HG03575 (cell line): ENCODE measurements around the gene CA11.

Source experiments
- ATAC-seq: cut with Tn5 transposase; IDR thresholded peaks from one replicate; pipeline ENCODE4 v1.9.1; 2021; ENCODE audit not compliant: unreplicated experiment, insufficient number of reproducible peaks, low FRiP score; ENCODE audit errors: extremely low read depth

Gene CA11

DNA sequence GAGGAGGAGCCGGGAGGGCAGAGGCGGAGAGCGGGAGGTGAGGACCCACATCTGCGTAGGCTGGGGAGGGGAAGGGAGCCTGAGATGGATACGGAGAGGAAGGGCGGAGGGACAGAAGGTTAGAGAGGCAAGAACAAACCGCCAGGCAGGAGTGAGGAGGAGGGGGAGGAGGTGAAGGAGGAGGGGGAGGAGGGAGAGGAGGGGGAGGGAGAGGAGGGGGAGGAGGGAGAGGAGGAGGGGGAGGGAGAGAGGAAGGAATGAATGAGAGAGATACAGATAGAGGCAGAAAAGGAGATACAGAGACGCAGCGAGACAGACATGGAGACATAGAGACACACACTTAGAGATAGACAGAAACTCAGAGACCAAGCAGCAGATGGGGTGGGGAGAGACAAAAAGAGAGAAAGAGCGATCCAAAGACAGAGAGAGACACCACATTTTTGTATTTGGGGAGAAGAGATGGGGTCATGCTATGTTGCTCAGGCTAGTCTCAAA, 782 bp upstream of the CA11 start:
- no peak for ATAC-seq

DNA sequence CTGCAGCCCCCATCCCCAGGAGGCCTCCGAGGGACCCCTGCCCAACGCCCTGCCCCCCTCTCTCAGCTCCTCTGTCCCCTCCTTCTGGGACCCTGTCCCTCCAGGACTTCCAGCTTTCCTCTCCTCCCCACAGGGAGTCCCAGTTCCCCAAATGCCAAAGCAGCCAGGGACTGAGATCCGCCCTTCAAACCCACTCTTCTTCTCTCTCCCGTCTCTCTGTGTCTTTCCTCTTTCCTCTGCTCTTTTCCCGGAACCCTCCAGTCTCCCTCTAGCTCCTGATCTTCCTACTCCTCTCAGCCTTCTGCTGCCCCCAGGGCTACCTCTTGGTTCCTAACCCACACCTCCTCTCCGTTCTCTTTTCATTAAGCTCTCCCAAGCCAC, 377 bp downstream of the CA11 start:
- no peak for ATAC-seq

DNA sequence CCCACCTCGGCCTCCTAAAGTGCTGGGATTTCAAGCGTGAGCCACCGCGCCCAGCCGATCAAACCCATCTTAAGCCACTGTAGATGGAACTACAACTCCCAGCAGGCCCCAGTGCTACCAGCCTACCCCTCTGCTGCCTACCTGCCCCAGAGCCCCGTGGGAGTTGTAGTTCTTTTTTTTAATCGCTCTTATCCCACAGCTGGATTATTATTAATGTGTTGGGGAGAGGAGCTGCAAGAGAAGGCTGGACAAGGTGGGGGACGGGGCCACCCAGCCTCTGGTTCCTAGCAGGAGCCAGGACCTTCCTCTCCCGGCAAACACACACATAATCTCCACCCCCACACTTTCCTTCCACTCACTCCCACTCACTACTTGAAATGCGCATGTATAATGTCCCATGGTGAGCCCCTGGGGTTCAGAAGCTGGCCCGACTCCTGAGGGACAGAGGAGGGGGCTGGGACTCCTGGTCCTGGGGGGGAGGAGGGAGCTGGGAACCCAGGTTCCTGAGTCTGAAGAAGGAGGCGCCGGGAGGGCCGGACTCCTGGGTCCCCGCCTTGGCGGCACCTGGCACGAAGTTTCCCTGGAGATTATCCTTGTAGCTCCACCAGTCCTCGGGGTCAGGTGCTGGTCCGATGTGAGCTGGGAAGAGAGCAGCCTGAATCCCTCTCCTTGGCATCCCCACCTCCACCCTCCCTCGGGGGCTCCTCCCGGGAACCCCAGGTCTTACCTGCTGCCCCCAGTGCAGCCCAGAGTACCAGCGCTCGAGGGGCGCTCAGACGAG, 958 bp downstream of the CA11 start:
- ATAC-seq, result no peak

DNA sequence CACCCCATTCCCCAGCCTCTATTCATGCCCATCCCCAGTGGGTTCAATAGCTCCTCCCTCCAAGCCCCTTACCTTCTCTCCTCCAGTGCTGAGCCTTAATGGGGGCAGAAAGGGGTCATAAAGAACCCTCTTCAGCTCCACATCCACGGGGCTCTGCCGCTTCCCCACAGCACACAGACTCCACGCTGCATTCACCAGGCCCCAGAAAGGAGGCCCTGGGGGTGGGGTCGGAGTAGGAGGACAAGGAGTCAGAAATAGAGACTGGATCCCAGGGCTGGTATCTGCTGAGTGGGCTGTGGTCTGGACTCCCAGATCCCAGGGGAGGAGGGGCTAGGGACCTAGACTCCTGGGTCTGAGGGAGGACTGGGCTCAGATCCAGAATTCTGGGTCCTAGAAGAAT, 1.6 kb downstream of the CA11 start:
- ATAC-seq, result no peak

DNA sequence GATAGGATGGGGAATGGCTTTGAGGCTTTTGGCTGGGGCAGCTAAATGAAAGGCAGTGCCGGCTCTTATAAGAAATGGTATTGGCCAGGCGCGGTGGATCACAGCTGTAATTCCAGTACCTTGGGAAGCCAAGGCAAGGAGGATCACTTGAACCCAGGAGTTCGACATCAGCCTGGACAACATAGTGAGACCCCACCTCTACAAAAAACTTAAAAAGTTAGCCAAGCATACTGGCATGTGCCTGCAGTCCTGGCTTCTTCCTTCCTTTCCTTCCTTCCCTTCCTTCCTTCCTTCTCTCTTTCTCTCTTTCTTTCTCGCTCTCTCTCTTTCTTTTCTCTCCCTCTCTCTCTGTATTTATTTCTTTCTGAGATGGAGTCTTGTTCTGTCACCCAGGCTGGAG, 3.1 kb downstream of the CA11 start:
- ATAC-seq, result no peak

DNA sequence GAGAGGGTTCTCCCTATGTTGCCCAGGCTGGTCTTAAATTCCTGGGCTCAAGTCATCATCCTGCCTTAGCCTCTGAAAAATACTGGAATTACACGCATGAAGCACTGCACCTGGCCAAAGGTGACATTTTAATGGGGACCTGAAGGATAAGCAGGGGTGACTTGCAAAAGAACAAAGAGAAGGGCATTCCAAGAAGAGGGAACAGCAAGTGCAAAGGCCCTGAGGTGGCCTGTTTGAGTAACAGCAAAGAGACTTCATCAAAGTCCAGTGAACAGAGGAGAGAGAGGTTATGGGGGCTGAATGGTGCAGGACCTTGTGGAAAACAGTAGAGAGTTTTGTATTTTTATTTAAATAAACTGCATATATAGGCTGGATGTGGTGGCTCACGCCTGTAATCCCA, 4.1 kb downstream of the CA11 start:
- ATAC-seq, result no peak

DNA sequence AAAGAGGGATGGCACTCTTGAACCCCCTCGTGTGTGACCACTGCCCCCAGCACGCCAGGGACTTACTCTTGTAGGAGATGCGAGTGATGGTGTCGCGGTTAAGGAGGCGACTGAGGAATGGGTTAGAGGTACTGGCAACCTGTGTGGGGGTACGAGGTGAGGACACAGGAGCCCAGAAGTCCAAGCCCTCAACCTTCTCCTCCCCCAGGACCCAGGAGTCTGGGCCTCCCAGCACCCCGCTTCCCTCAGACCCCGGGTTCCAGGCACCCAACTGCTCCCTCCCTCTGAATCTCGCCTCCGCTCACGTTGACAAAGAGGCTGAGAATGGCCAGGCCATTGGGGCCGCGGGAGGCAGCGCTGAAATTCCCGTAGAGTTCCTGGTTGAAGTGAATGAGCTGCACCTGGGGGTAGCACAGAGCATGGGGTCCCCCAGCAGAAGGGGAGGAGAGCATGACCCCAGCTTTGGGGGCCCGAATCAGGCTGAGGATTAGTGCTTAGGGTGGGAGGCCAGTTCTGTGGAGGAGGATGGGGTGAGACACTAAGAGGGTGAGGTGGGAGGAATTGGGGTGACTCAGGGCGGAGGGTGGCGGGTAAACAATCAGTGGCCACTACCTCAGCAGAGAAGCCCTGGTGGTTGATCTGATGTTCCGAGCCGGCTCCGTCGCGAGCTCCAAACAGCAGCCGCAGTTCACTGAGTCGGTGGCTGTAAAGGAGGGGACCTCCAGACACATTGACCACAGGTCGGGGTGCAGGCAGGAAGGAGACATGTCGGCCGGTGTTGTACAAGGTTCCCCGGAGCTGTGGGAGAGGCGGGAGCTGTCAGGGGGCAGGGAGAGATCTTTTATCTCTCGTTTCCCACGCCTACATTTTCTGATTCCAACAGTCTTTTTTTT, 6.3 kb downstream of the CA11 start:
- no peak for ATAC-seq

DNA sequence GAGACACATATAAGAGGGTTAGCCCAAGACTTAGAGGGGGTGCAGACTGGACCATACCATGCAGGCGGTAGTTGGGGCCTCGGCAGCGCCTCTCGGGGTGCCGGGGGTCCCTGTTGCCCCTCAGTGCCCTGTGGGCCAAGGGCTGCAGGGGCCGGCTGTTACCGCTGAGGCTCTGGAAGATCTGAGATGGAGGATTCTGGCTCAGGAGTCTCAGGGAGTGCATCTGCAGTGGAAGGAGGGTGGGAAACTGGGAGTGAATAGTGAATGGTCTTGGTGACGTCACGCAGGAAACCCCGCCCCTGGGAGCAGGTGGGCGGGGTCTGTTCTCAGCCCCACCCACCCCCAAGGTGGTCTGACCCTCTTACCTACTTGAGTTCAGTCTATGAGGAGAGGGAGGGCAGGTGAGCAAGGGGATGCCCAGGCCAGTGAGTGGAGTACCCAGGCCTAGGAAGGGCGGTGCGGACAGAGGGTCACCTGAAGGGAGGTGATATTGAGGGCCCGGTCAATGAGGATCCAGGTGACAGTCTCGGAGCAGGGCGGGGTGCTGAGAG, 7.1 kb downstream of the CA11 start:
- no peak for ATAC-seq

DNA sequence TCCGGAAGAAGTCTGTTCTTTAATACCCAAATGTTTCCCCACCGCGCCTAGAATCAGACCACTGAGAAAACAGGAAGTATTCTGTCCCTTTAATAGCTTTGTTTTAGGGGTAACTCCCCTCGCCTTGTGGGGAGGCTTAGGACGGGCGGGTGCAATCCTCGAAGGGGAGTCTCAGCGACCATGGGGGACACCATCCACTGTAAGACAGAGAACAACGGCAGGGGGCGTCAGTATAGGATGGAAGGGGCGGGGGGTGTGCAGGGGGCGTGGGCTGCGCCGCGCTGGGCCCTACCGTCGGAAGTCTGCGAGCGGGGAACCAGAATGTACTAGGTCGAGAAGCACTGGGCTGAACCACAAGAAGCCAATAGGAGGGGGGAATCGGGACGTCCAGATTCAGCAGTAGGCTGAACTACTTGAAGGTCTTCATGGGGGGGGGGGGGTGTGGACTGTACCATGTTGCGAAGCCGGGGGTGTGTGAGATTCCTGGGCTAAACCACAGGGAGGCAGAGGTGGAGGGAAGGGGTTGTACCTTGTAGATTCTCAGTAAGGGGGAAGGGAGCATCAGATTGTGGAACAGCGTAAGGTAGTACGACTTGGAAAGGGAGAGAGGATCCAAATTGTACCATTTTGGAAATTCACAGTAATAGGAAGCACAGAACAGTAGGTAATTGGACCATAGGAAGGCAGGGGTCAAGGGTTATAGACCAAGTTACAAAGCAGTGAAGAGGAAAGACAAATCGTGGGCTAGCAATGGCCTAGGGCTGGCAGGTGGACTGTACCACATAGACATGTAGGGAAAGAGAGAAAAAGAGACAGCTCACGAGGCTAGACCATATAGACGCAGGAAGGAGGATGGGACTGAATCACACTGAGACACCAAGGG, 7.8 kb downstream of the CA11 start:
- no peak for ATAC-seq

DNA sequence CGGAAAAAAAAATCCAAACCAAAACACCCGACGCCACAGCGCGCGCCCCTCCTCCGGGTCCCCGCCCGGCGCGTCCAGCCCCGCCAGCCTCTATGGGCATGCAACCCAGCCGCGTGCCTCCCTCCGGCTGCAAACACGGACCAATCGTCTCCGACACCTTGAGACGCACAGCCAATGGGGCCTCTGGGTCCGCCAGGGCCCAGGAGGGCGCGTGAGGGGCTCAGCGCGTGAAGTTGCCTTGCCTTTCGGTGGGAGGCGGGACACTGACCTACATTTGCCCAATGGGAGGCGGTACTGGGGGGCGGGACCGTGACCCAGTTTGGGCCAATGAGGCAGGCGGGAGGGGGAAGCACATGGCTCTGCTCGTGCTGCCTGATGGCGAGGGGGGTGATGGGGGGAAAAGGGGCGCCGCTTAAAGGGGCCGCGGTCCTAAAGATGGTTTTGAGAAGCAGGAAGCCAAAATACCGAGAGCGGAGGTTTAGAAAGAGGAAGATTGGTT, 8.5 kb downstream of the CA11 start:
- ATAC-seq, result no peak

DNA sequence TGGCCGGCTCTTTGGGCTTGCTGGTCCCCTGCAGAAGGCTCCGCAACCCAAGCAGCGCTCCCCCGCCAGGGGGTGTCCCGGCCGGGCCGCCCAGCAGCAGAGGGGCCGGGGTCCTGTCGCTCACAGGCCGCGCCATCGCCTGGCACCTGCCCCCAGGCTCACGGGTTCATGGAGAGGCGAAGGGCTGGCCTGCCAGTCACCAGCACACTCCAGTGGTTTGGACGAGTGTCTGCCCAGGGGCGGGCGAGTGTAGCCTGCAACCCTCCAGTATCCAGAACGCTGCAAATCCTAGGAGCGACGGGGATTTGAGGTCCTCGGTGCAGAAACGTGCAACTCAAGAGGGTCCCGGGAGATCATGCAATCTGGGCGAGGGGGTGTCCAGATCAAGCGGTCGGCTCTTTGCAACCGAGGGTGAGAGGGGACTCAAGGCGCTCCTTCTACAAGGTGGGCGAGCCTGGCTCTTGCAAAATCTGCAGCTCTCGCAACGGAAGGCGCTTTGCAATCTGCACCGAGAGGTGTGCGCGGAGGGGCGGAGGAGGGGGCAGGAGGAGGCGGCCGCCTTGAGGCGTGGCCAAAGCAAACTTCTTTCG, 9.0 kb downstream of the CA11 start, which contains the start of gene DBP:
DBP (minus strand) TSS at position 521 of the 590 bp plus-strand sequence; CDS start at position 136, 385 bp downstream.
- ATAC-seq, result no peak

DNA sequence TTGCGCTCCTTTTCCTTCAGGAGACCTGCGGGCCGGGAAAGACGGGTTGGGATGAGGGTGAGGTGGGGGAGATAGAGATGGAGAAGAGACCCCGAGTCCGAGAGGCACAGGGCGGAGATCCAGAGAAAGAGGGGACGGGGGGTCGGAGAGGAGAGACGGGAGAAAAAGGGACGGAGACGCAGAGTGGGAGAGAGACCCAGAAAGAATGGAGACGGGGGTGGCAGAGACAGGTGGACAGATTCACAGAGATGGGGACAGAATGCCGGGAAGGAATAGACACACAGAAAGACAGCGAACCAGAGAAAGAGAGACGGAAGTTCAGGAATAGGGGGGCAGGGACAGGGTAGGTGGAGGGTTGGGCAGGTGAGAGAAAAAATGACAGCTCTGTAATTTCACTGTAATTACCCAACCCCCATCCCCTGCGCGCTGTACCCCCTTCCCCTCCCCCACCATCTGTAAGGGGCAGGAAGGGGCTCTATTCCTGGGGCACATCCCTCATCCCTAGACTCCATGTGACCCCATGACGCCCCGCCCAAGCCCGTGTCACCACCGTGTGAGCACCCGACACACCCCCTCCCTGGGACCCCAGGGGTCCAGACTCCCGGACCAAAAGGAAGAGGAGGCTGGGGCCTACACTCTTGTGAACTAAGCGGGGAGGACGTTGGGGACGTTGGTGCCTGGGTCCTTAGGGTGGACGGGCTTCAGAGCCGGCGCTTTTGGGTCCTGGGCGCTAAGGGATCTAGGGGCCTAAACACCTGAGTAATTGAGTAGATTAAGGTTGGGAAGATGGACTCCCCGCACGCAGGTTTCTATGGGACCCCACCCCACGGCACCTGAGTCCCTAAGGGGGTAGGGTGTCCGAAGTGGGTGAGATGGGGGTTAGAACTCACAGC, 9.8 kb downstream of the CA11 start:
- ATAC-seq, result no peak

DNA sequence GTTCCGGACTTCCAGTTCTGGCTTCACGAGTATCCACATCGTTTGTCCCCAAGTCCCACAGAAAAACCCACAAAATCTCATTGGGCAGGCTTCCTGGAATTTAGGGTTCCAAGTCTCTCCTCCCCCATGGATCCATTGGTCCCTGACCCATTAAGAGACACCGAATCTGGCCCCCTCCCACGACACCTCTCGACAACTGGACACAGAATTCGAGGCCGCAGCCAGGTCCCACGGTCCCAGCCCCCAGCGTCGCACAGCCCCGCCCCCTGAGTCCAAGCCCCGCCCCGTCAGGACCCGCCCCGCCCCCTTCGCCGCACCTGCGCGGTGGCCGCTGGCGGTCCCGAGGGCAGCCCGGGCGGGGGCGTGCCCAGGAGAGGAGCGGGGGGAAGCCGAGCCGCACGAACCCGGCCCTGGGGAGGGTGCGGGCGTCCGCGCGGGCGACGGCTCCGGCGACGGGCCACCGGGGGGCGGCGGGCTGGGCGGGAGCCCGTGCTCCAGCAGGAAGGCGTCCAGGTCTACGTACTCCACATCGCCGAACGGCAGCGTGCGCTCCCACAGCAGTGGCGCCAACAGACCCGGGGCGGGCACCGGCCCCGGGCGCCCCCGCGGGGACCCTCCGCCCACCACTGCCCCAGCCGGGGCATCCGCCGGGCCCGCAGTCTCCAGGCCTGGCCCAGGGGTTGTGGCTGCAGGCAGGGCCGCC, 10.6 kb downstream of the CA11 start:
- no peak for ATAC-seq

DNA sequence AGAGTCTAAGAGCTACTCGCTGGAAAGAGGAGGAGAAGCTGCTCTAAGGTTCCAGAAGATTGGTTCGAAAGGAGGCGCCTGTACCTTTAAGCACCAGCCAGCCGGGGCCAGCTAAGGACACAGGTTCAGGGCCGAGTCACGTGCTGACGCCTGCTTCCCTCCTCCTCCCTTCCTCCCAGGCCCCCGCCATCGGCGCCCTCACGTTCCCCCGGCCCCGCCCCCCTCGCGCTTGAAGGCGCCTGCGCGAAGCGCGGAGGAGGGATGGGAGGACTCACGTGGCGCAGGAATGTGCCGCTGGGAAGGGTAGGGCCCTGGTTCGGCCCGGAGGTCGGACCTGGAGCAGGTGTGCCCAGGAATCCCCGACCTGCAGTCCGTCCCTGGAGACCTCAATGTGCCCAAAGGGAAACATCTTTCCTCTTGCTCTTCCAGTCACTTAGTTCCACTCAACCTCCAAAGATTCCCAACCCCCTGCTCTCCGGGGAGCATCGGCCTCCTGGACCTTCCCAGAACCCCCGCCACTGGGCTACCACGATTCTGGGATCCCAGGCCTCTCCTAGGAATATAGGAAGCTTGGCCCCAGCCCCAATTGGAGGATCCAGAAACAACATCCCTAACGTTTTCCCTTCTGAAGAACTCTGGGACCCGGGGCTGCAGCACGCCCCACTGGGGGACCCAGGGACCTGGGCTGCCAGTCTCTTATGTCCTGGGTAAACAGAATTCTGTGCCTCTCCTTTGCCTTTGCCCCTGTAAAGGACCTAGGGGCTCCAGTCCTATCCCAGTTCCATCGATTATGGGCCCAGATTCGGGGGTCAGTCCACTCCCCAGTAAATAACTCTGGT, 11.3 kb downstream of the CA11 start:
- no peak for ATAC-seq

DNA sequence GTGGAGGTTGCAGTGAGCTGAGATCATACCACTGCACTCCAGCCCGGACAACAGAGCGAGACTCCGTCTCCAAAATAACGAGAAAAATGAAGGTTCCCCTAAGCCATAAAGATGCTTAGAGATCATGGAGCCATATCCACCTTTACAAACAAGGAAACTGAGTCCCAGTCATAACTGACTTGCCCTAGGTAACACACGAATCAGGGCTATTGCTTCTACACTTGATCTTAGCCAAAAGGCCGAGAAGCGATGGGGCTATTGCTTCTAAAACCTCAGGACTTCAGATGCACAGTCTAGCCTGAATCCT, 12.0 kb downstream of the CA11 start:
- no peak for ATAC-seq
